ENCODE measurements around the gene PLEKHG1. TPM values are rescaled to one million over a fixed set of nuclear protein-coding genes. Genes with fewer than 3 reads are reported as not detected.

The PLEKHG1 gene
- total and polyA plus RNA-seq, 2 experiments from 2014 or later = 0.89 to 2.5 TPM

- no peak for TF ChIP-seq JUNB (IDR thresholded peaks at IDR 0.05; ENCODE audit: unreplicated experiment)
- no peak for TF ChIP-seq ZNF462 (CRISPR knock-in tag; IDR thresholded peaks at IDR 0.05)
- no peak for TF ChIP-seq REST (IDR thresholded peaks at IDR 0.05; ENCODE audit: unreplicated experiment)
- TF ChIP-seq CTCF (conservative IDR thresholded peaks at IDR 0.05; ENCODE audit: low read depth in 2 of 2) = no peak
- no peak for TF ChIP-seq STAT1 (IDR thresholded peaks at IDR 0.05; ENCODE audit: unreplicated experiment)
- TF ChIP-seq ZNF114 (CRISPR knock-in tag; IDR thresholded peaks at IDR 0.05) = no peak
- TF ChIP-seq EZH2phosphoT487 (IDR thresholded peaks at IDR 0.05; ENCODE audit: unreplicated experiment) = no peak
- no peak for TF ChIP-seq EZH2 (IDR thresholded peaks at IDR 0.05; ENCODE audit: low read depth, unreplicated experiment)
- no peak for TF ChIP-seq POLR2AphosphoS5 (IDR thresholded peaks at IDR 0.05; ENCODE audit: low read depth)
- no peak for TF ChIP-seq ZNF331 (CRISPR knock-in tag; IDR thresholded peaks at IDR 0.05; ENCODE audit: low read depth)
Observed at GRCh38 chr6:150596439-150596838, 3.2 kb upstream of the PLEKHG1 start.

More at GRCh38 chr6:150596439-150596838, 3.2 kb upstream of the PLEKHG1 start:
- no peak overlapping the region for H2AFZ ChIP-seq
- no peak overlapping the region for H3K4me3 Mint-ChIP-seq
- ATAC-seq = no peak
- H3K27me3 ChIP-seq (ENCODE audit: insufficient read depth) = peaks cover 41% of the 10 kb centered on the region
- H3K27ac ChIP-seq (ENCODE audit: low read depth) = no peak overlapping the region
- H3K4me2 ChIP-seq = no peak overlapping the region
- 0 out of 2 replicates have a peak, but pooled peaks cover 6% of the 10 kb centered on the region for H3F3A ChIP-seq (replicated peaks; ENCODE audit: low read depth)
- peaks cover 28% of the 10 kb centered on the region for H3K27me3 Mint-ChIP-seq (ENCODE audit: insufficient read depth, low read depth, poor library complexity)
- no peak overlapping the region for H3K27ac Mint-ChIP-seq
- no peaks in the 10 kb centered on the region for H3K36me3 Mint-ChIP-seq (ENCODE audit: low read depth)
- H3K4me1 Mint-ChIP-seq = peaks cover 6% of the 10 kb centered on the region; the same call in 2 of the 3 replicates
- H3K79me2 ChIP-seq (replicated peaks; ENCODE audit: insufficient read depth) = no peaks in the 10 kb centered on the region
- H3K4me3 ChIP-seq = no peak overlapping the region
- H3K9me3 Mint-ChIP-seq = no peaks in the 10 kb centered on the region; the same call in 2 of the 3 replicates
- H3K9me2 ChIP-seq (ENCODE audit: insufficient read depth) = no peaks in the 10 kb centered on the region
- no peaks in the 10 kb centered on the region for H4K20me1 ChIP-seq (replicated peaks; ENCODE audit: insufficient read depth)
- H3K4me1 ChIP-seq (ENCODE audit: insufficient read depth) = peaks cover 4% of the 10 kb centered on the region; the same call in 1 of the 2 replicates
- no peak for DNase-seq (ENCODE audit: low spot score)
- H3K36me3 ChIP-seq (ENCODE audit: insufficient read depth) = no peaks in the 10 kb centered on the region
